RWPE2 (cell line): ENCODE measurements around the gene CT45A5.
A peak's percentile ranks its signal among the peaks of the same experiment; 100 is the strongest.
"Not testable (repeated sequence)": the region's sequence is repeated elsewhere in the genome, so short reads cannot be mapped to it uniquely, and the experiment has no call there.

ENCODE experiments used
- ATAC-seq: fragments of 200-7000 bp; cut with Tn5 transposase; 3 replicates; pipeline ENCODE4 v1.9.1; 2021; ENCODE audit warnings: low read depth
- DNase-seq: peaks from one replicate; pipeline ENCODE4 v3.0.0-alpha.2; 2020; ENCODE audit warnings: low spot score
- H3K27ac ChIP-seq: fragments of 450-650 bp; 2 replicates; pipeline ENCODE4 v1.5.1; 2017; ENCODE audit warnings: mild to moderate bottlenecking; ENCODE audit not compliant: poor library complexity, severe bottlenecking
- H3K27me3 ChIP-seq: fragments of 250-450 bp; sonication (Bioruptor Pico); 2 replicates; pipeline ENCODE4 v1.5.1; 2021; ENCODE audit warnings: mild to moderate bottlenecking, moderate library complexity; ENCODE audit not compliant: insufficient read depth, poor library complexity, severe bottlenecking
- H3K36me3 ChIP-seq: fragments of 250-450 bp; sonication (Bioruptor Pico); 2 replicates; pipeline ENCODE4 v1.5.1; 2020; ENCODE audit warnings: low read depth, mild to moderate bottlenecking, moderate library complexity
- H3K4me1 ChIP-seq: fragments of 250-450 bp; sonication (Bioruptor Pico); 2 replicates; pipeline ENCODE4 v1.5.1; 2021; ENCODE audit warnings: mild to moderate bottlenecking, moderate library complexity; ENCODE audit not compliant: insufficient read depth, poor library complexity, severe bottlenecking
- H3K4me3 ChIP-seq: fragments of 250-450 bp; sonication (Bioruptor Pico); 2 replicates; pipeline ENCODE4 v1.5.1; 2021; ENCODE audit warnings: mild to moderate bottlenecking, moderate library complexity; ENCODE audit not compliant: severe bottlenecking
- H3K9me3 ChIP-seq: fragments of 250-450 bp; sonication (Bioruptor Pico); 2 replicates; pipeline ENCODE4 v1.5.1; 2021; ENCODE audit warnings: mild to moderate bottlenecking, moderate library complexity; ENCODE audit not compliant: severe bottlenecking
- CTCF ChIP-seq: fragments of 450-650 bp; IDR thresholded peaks from one replicate; pipeline ENCODE4 v1.5.1; 2017; ENCODE audit warnings: mild to moderate bottlenecking, moderate library complexity; ENCODE audit not compliant: poor library complexity, severe bottlenecking

The CT45A5 gene

DNA sequence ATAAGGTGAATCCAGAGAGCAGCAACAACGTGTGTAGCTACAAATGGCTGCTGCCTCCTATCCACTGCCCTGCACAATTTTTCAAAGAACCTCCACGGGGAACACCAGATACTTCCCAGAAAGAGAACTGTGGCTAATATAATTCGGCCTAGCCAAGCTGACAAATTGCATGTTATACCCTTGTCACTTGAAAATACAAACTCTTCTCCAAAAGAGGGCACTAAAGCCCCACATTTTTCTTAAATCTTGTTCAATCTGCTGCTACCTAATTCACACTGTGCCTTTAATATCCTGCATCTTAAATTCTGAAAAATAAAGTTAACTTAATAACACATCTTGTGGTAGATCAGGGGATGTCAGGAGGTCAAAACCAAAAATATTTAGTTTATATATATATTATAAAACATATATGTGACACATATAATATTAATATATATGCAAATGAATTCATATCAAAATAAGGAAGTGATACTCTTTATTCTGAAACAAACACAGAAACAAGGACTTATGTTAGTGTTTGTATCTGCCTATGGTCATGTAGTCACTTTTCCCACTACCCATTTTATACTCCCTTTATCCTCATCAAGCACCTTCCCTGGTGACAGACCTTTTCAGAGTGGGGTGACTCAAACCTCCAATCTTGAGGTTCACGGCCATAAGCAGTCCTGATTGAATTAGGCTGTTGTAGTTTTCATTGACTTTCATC is 47.8 kb downstream of the CT45A5 start:
- Histone ChIP-seq H3K27me3 (no peaks in the 10 kb centered on the region), H3K4me1 (no peaks in the 10 kb centered on the region), H3K27ac (no peak overlapping the region), H3K4me3 (no peak overlapping the region), H3K36me3 (no peaks in the 10 kb centered on the region), H3K9me3 (no peaks in the 10 kb centered on the region)
- ATAC-seq (no peak), DNase-seq (no peak)
- TF ChIP-seq CTCF: peak; percentile 26

- H3K27me3 ChIP-seq, ATAC-seq, H3K27ac ChIP-seq, H3K4me3 ChIP-seq, H3K4me1 ChIP-seq, H3K36me3 ChIP-seq, H3K9me3 ChIP-seq, DNase-seq: not testable (repeated sequence)
These were observed 50.6 kb downstream of the CT45A5 start for GRCh38 chrX:135734666-135735065.
